Esophagus squamous epithelium (tissue), 5 donors: ENCODE data around the gene ZNF428. TPM values are rescaled to one million over a fixed set of nuclear protein-coding genes. Genes with fewer than 3 reads are reported as not detected.
A peak's percentile ranks its signal among the peaks of the same experiment; 100 is the strongest.

Source experiments
- DNase-seq: peaks from one replicate; lab custom pipeline; 2025; lab: John Stamatoyannopoulos, UW
- H3K27ac ChIP-seq, 4 donors: fragments of 200-600 bp; sonication (generic); one replicate each; pipeline ENCODE4 v1.5.1; 2016 to 2019; ENCODE audit warnings: mild to moderate bottlenecking in 1 of 4
- H3K27me3 ChIP-seq, 4 donors: fragments of 200-600 bp; sonication (generic); 1 replicate in 3 of 4; 2 replicates in 1 of 4; pipeline versions ENCODE4 v1.5.1 to v1.6.0; 2017 to 2021; ENCODE audit warnings: antibody characterized with exemption in 1 of 4
- H3K36me3 ChIP-seq, 3 donors: fragments of 200-600 bp; sonication (generic); one replicate each; pipeline ENCODE4 v1.5.1; 2016 to 2019
- H3K4me1 ChIP-seq, 3 donors: fragments of 200-600 bp; sonication (generic); one replicate each; pipeline ENCODE4 v1.5.1; 2017 to 2019
- H3K4me3 ChIP-seq, 4 donors: fragments of 200-600 bp; sonication (generic); 1 replicate in 3 of 4; 2 replicates in 1 of 4; pipeline ENCODE4 v1.5.1; 2016 to 2019; ENCODE audit warnings: mild to moderate bottlenecking in 2 of 4, moderate library complexity in 1 of 4
- H3K9me3 ChIP-seq, 3 donors: fragments of 200-600 bp; sonication (generic); one replicate each; pipeline ENCODE4 v1.5.1; 2016 to 2019
- CTCF ChIP-seq, 6 experiments: fragments of 450-650 bp in 4 of 6; fragments of 200-600 bp in 2 of 6; sonication (generic) in 2 of 6; IDR thresholded peaks; one replicate each; pipeline ENCODE4 v1.5.1; 2016 to 2019; ENCODE audit warnings: antibody characterized with exemption in 6 of 6, mild to moderate bottlenecking in 4 of 6, moderate library complexity in 4 of 6
- POLR2A ChIP-seq, 4 donors: fragments of 450-650 bp; IDR thresholded peaks; one replicate each; pipeline ENCODE4 v1.6.1; 2017; ENCODE audit warnings: antibody characterized with exemption in 4 of 4, mild to moderate bottlenecking in 4 of 4, moderate library complexity in 3 of 4
- WGBS, 2 donors: methylation state at CpG; one replicate each; pipeline ENCODE4 v1.1.5; 2018; 5-methylcytosine and 5-hydroxymethylcytosine counted together
- intact Hi-C: fragments of 100-400 bp; cut with DNase I; formaldehyde crosslinking; loops from one replicate; pipeline ENCODE4 v1.15.0; 2022
- total RNA-seq, 4 donors: library from RNA; depleted of rRNA; stranded (reverse); fragments of >200 nt; gene quantifications; one replicate each; pipeline ENCODE4 v1.1.0, GENCODE V29; 2016
- donor health status: DM: yes; HTN: yes; CAD: no.

ZNF428 gene
- 10 to 100 TPM in 2 of 4 donors, 1 to 10 TPM in 2; 7.9 to 19.3 (median 11.8) TPM for total RNA-seq

GRCh38 chr19:43619262-43620060 is at the start of gene ZNF428:
Gene ZNF428 (minus strand): TSS chr19:43619629. CDS start chr19:43614304, 5,325 bp downstream.
- DNase-seq: peak; percentile 32
- Histone ChIP-seq H3K36me3 (no peaks in the 10 kb centered on the region), H3K4me1 (peaks cover 14 to 32% (median 15%) of the 10 kb centered on the region in 3 donors), H3K9me3 (no peaks in the 10 kb centered on the region), H3K4me3 (peak within 1 kb of the TSS; percentile 66 to 90 (median 72)), H3K27ac (peak within 1 kb of the TSS; percentile 88 to 96 (median 92)), H3K27me3 (no peaks in the 10 kb centered on the region)
- peak in 1 of 6 experiments; percentile 2 for TF ChIP-seq CTCF (IDR thresholded peaks at IDR 0.05)
- peak in 3 of 4 donors; percentile 47 to 75 (median 73) for TF ChIP-seq POLR2A (IDR thresholded peaks at IDR 0.05)
- 0% methylated on average over 5 to 30 of the region's 81 CpGs for WGBS, 2 donors
- intact Hi-C loops: no loop called here

- H3K27me3 ChIP-seq: no peaks in the 10 kb centered on the region
- 0 to 1% methylated on average over 31 to 41 of the region's 44 CpGs for WGBS, 2 donors
- H3K4me1 ChIP-seq: peaks cover 9 to 33% (median 18%) of the 10 kb centered on the region in 3 donors
- peak overlapping the region; percentile 41 to 82 (median 60) for H3K4me3 ChIP-seq
- peak; percentile 92 for DNase-seq
- TF ChIP-seq POLR2A (IDR thresholded peaks at IDR 0.05) (peak in 2 of 4 donors; percentile 78 to 88), CTCF (IDR thresholded peaks at IDR 0.05) (no peak)
- no peaks in the 10 kb centered on the region for H3K9me3 ChIP-seq
- H3K36me3 ChIP-seq: peaks cover 0 to 14% (median 0%) of the 10 kb centered on the region in 3 donors
- intact Hi-C loops: no loop called here
- peak overlapping the region; percentile 84 to 98 (median 94) for H3K27ac ChIP-seq
Measured at GRCh38 chr19:43668406-43669109, 49.1 kb upstream of the ZNF428 start.

- WGBS, 2 donors: 8 to 10% methylated on average over 29 of the region's 29 CpGs
- Histone ChIP-seq H3K27ac (peak overlapping the region; percentile 60 to 94 (median 86)), H3K9me3 (no peaks in the 10 kb centered on the region), H3K4me1 (peaks cover 9 to 33% (median 18%) of the 10 kb centered on the region in 3 donors), H3K36me3 (peaks cover 0 to 18% (median 0%) of the 10 kb centered on the region in 3 donors), H3K27me3 (no peaks in the 10 kb centered on the region), H3K4me3 (peak overlapping the region; percentile 26 to 82 (median 60))
- TF ChIP-seq CTCF (IDR thresholded peaks at IDR 0.05) (peak in 1 of 6 experiments; percentile 28), POLR2A (IDR thresholded peaks at IDR 0.05) (no peak)
- DNase-seq: no peak
- intact Hi-C loops: no loop called here
Measured at GRCh38 chr19:43667876-43668405, 48.5 kb upstream of the ZNF428 start.

- Histone ChIP-seq H3K4me3 (peak overlapping the region in 3 of 4 donors; percentile 59 to 82 (median 60)), H3K4me1 (peaks cover 9 to 33% (median 18%) of the 10 kb centered on the region in 3 donors), H3K27ac (peak overlapping the region; percentile 60 to 94 (median 86)), H3K27me3 (no peaks in the 10 kb centered on the region), H3K36me3 (peaks cover 0 to 18% (median 0%) of the 10 kb centered on the region in 3 donors), H3K9me3 (no peaks in the 10 kb centered on the region)
- no peak for TF ChIP-seq CTCF (IDR thresholded peaks at IDR 0.05)
- no peak for TF ChIP-seq POLR2A (IDR thresholded peaks at IDR 0.05)
- DNase-seq: no peak
- intact Hi-C loops: no loop called here
- WGBS, 2 donors: 62 to 75% methylated on average over 20 to 26 of the region's 26 CpGs
Measured at GRCh38 chr19:43667126-43667875, 47.9 kb upstream of the ZNF428 start.
